GM18502 (cell line): ENCODE measurements around the gene KCNQ2.

Source experiments
- ATAC-seq: cut with Tn5 transposase; IDR thresholded peaks from one replicate; pipeline ENCODE4 v1.9.1; 2021; ENCODE audit warnings: mild to moderate bottlenecking; ENCODE audit not compliant: unreplicated experiment, poor library complexity

KCNQ2 gene

GRCh38 chr20:63351811-63352591, 120.5 kb downstream of the KCNQ2 start:
- no peak for ATAC-seq

GRCh38 chr20:63351326-63351700, 121.1 kb downstream of the KCNQ2 start:
- no peak for ATAC-seq

GRCh38 chr20:63350597-63351325, 121.7 kb downstream of the KCNQ2 start:
- no peak for ATAC-seq
